ENCODE measurements around the gene MSANTD7.

DNA sequence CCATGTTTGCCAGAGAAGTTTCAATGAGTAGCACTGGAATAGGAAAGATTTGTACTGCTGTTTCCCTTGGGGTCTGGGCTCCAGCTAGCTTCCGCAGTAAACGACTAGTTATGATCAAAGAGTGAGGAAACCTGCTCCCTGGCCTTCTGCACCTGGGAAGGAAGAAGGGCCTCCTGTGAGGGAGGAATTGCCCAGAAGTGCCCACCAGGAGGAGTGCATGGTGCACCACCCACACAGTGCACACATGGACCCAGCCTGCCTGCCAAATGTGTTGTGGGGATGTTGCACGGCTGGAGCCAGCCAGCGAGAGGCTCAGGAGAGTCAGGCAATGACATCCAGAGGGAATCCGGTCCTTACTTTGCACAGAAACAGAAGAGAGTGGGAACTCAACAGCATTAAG, 36.4 kb upstream of the MSANTD7 start:
- TF ChIP-seq ETV6 (IDR thresholded peaks at IDR 0.05; ENCODE audit: borderline replicate concordance in 1 of 2, low read depth in 2 of 2, low read length in 1 of 2): no peak
- no peak for TF ChIP-seq ETV6 (CRISPR knock-in tag; IDR thresholded peaks at IDR 0.05; ENCODE audit: borderline replicate concordance)
- no peak for TF ChIP-seq NCOR1 (IDR thresholded peaks at IDR 0.05)
- TF ChIP-seq ASH1L (IDR thresholded peaks at IDR 0.05; ENCODE audit: borderline replicate concordance, low read depth, partially characterized antibody): no peak
- TF ChIP-seq CEBPB (tag; IDR thresholded peaks at IDR 0.05): no peak

Measured in K562 (cell line).